Mesothelial cell of epicardium (in vitro differentiated cells): ENCODE results near the gene TNRC18. TPM values are rescaled to one million over a fixed set of nuclear protein-coding genes. Genes with fewer than 3 reads are reported as not detected.
"Not testable (repeated sequence)": the region's sequence is repeated elsewhere in the genome, so short reads cannot be mapped to it uniquely, and the experiment has no call there.

ENCODE experiments used
- DNase-seq, 2 experiments: peaks; one replicate each; pipeline ENCODE4 v3.0.0; 2021; ENCODE audit warnings: low spot score in 2 of 2; ENCODE audit not compliant: unreplicated experiment in 2 of 2
- H3K27ac Mint-ChIP-seq: 2 replicates; pipeline ENCODE4 v1.8.0; 2021; ENCODE audit warnings: mixed read lengths
- H3K27me3 Mint-ChIP-seq: 2 replicates; pipeline ENCODE4 v1.8.0; 2021; ENCODE audit warnings: low read depth, mixed read lengths
- H3K36me3 Mint-ChIP-seq: 2 replicates; pipeline ENCODE4 v1.8.0; 2021; ENCODE audit warnings: mixed read lengths
- H3K4me1 Mint-ChIP-seq: 2 replicates; pipeline ENCODE4 v1.8.0; 2021; ENCODE audit warnings: mixed read lengths
- H3K4me3 Mint-ChIP-seq: 2 replicates; pipeline ENCODE4 v1.8.0; 2021; ENCODE audit warnings: mild to moderate bottlenecking, moderate library complexity, mixed read lengths
- H3K9me3 Mint-ChIP-seq: 2 replicates; pipeline ENCODE4 v1.8.0; 2021; ENCODE audit warnings: mixed read lengths
- total RNA-seq: library from RNA; stranded (reverse); gene quantifications from 3 replicates; pipeline ENCODE4 v1.2.1, GENCODE V29; 2021
- TF ChIP-seq, protein P1 (sequence below): fragments of 200-600 bp; sonication (generic); IDR thresholded peaks from one replicate; pipeline ENCODE4 v1.5.0; 2021; ENCODE audit warnings: antibody characterized with exemption; ENCODE audit not compliant: unreplicated experiment

Gene TNRC18
- total RNA-seq, 1 donor from 2014 or later, result 171 TPM

DNA sequence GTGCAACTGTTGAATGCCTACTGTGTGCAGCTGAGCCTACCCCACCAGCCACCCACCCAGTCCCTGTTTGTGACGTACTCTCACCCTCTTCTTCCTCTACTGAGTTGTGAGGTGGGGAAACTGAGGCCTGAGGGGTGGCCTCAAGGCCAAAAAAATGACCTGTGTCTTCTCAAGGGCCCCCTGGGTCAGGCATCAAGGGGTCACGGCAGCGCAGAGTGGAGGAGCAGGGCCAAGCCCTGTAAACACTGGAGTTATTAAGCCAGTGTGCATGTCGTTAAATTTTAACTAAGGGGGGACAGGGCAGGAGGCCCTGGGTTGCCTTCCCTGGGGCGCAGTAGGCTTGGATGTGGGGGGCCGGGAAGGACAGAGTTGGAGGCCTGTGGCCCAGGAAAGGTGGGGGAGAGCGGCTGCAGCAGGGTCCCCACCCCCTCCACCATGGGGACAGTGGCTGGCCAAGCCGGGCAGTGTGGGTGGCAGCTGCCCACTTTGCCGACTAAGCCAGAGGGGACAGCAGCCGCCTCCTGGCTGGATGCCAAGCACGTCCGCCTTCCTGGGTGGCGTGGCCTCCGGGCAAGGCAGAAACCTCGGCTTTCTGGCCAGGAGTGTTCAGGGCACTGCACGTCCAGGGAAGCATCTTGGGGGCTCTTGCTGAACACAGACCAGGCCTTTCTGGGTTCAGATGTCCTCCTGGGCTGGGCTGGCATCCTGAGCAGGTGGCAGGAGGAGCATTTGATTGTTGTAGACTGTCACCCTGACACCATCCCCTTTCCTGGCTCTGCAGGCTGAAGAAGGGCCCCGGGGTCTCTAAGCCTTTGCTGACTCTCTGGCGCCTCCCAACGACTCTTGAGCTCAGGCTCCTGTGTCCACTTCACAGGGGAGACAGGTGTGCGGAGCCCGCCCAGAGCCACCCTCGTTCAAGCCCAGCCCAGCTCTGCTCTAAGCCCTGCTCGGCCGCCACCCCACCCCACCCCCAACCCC, 139.0 kb downstream of the TNRC18 start:
- Mint-ChIP-seq H3K4me1 (peaks cover 3% of the 10 kb centered on the region), H3K27ac (no peak overlapping the region), H3K27me3 (peaks cover 5% of the 10 kb centered on the region), H3K36me3 (peaks cover 2% of the 10 kb centered on the region), H3K9me3 (no peaks in the 10 kb centered on the region), H3K4me3 (peak overlapping the region; percentile 66)
- TF ChIP-seq, protein P1, sequence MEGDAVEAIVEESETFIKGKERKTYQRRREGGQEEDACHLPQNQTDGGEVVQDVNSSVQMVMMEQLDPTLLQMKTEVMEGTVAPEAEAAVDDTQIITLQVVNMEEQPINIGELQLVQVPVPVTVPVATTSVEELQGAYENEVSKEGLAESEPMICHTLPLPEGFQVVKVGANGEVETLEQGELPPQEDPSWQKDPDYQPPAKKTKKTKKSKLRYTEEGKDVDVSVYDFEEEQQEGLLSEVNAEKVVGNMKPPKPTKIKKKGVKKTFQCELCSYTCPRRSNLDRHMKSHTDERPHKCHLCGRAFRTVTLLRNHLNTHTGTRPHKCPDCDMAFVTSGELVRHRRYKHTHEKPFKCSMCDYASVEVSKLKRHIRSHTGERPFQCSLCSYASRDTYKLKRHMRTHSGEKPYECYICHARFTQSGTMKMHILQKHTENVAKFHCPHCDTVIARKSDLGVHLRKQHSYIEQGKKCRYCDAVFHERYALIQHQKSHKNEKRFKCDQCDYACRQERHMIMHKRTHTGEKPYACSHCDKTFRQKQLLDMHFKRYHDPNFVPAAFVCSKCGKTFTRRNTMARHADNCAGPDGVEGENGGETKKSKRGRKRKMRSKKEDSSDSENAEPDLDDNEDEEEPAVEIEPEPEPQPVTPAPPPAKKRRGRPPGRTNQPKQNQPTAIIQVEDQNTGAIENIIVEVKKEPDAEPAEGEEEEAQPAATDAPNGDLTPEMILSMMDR, result no peak
- peak in 1 of 2 experiments; percentile 53 for DNase-seq

DNA sequence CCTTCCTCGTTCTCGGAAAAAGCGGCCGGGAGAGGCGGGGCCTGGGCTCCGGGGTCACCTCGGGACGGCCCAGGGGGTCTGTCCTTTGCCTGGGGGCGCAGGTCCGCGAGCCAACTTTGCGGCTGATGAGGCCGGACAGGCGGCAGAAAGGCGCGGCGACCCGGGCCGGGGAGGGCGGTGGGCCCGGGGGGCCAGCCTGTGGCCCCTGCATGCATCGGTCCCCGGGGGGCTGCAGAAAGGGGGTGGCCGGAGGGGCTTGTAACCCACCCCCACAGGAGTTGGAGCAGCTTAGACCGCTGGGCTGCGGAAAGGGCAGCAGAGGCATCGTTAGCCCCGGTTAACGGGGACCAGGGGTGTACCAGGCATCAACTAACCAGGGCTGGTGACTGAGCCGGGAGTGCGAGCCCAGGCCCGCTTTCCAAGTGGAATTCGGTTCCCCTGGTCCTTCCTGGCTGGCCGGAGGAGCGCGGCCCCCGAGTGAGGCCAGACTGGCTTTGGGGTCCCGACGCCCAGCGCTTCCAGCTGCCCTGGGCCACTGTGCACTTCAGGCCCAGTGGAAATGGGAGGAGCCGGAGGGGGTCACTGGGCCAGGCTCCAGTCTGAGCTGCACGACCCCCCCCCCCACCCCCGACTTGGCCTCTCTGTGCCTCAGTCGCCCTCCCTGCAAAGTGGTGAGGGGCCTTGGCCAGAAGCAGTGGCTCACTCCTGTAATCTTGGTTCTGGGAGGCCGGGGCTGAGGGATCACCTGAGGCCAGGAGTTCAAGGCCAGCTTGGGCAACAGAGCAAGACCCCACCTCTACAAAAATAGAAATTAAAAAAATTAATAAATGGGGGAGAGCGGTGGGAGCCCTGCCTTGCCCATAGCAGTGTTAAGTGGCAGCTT, 140.0 kb downstream of the TNRC18 start:
- H3K9me3 Mint-ChIP-seq, result no peaks in the 10 kb centered on the region
- no peak for DNase-seq
- no peak overlapping the region for H3K27ac Mint-ChIP-seq
- H3K36me3 Mint-ChIP-seq, result no peaks in the 10 kb centered on the region
- H3K27me3 Mint-ChIP-seq, result peaks cover 6% of the 10 kb centered on the region
- TF ChIP-seq, protein P1, result no peak
- H3K4me3 Mint-ChIP-seq, result peak overlapping the region; percentile 55
- H3K4me1 Mint-ChIP-seq, result peaks cover 3% of the 10 kb centered on the region

DNA sequence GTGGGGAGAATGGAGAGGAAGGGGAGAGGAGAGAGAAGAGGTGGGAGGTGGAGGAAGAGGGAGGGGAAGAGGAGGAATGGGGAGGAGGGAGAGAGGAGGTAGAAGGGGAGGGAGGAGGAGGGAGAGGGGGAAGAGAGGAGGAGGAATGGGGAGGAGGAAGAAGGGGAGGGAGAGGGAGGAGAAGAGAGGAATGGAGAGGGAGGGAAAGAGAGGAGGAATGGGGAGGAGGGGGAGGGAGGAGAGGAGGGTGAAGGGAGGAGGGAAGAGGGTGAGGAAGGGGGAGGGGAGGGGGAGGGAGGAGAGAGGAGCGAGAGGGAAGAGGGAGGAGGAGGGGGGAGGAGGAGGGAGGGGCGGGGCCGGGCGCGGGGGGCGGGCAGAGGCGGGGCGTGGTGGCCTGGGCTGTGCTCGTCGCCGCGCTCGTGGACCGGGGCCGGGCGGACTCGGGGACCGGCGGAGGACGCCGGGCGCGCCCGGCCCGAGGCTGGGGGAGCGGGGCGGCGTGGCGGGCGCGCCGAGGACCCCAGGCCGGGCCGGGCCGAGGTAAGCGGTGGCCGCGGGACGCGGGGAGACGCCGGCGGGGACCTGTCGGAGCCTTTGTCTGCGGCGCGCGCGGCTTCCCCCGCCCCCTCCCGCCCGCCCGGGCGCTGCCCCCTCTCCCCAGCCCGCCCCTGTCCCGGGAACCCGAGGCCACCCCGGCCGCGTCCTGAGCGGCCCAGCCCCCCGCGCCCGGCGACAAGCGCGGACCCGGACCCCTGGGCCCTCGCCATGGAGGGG, 140.9 kb downstream of the TNRC18 start, which contains the start of gene SLC29A4:
Gene SLC29A4, plus strand, starts transcription at position 401 of the 774 bp plus-strand sequence. CDS start 4,874 bp downstream, outside the sequence.
- peak within 1 kb of the TSS; percentile 55 for H3K4me3 Mint-ChIP-seq
- H3K27me3 Mint-ChIP-seq, result peaks cover 9% of the 10 kb centered on the region
- peaks cover 3% of the 10 kb centered on the region for H3K4me1 Mint-ChIP-seq
- no peaks in the 10 kb centered on the region for H3K36me3 Mint-ChIP-seq
- DNase-seq, result peak; percentile 43 to 51
- no peak within 1 kb of the TSS for H3K27ac Mint-ChIP-seq
- H3K9me3 Mint-ChIP-seq, result no peaks in the 10 kb centered on the region
- TF ChIP-seq, protein P1, result no peak

DNA sequence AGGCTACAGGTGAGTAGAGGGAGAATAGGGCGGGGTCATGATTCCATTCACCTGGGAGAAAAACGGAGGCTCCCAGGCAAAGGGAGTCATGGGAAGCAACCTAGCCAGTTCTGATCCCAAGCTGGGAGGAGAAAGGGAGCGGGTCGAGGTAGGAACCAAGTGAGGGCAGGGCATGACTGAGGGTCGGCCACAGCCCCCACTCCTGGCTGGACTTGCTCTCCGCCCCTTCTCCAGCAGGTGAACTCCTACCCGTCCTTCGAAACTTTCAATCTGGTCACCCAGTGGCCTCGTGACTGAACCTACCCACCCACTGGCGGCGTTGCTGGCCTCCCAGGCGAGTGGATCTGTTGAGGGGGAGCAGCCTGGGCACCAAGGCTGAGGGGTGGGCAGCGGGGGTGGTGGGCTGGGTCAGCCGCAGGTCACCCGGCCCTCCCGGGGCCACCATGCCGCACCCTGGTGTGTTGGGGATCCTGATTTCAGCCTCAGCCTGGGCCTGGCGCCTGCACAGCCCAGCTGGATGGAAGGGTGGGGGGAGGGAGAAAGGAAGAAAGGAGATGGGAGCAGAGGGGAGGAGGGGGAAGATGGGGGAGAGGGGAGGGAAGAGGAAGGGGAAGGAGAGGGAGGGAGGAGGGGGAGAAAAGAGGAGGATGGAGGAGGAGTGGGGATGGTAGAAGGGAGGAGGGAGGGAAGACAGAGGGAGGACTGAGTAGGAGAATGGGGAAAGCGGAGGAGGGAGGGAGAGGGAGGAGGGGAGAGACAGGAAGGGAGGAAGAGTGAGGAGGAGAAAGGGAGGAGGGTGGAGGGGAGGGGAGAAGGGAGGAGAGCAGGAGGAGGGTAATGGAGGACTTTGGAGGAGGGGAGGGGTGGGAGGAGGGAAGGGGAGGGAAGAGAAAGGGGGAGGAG, 141.8 kb downstream of the TNRC18 start:
- not testable (repeated sequence) for H3K4me1 Mint-ChIP-seq, H3K27ac Mint-ChIP-seq, H3K27me3 Mint-ChIP-seq, H3K36me3 Mint-ChIP-seq, H3K9me3 Mint-ChIP-seq, DNase-seq
- H3K4me3 Mint-ChIP-seq, result peak overlapping the region; percentile 54

DNA sequence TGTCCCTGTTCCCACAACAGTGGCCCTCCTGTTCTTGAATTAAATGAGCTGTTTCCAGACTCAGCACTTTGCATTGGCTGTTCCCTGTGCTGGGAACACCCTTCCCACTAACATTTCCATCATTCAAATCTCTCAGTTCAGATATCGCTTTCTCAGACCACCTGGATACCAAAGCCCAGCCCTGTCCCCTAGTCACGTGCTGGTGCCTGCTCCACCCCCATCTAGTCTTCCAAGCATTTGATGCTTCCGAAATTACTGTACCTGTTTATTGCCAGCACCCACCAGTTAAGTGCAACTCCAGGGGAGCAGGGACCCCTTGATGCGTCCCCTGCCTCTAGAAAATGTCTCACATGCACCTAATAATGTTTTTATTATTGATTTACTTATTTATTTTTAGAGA, 143.9 kb downstream of the TNRC18 start:
- Mint-ChIP-seq H3K4me3 (no peak overlapping the region), H3K36me3 (no peaks in the 10 kb centered on the region), H3K4me1 (peaks cover 5% of the 10 kb centered on the region), H3K9me3 (no peaks in the 10 kb centered on the region), H3K27ac (no peak overlapping the region), H3K27me3 (peaks cover 9% of the 10 kb centered on the region)
- TF ChIP-seq, protein P1, result no peak
- no peak for DNase-seq
